Glomerular visceral epithelial cell (primary cell): ENCODE measurements around the gene PTPRN2.
"Not testable (repeated sequence)": the region's sequence is repeated elsewhere in the genome, so short reads cannot be mapped to it uniquely, and the experiment has no call there.

Source experiments
- DNase-seq: peaks from one replicate; pipeline ENCODE4 v3.0.0-alpha.2; 2016; ENCODE audit errors: extremely low spot score

PTPRN2 gene

GRCh38 chr7:158366916-158367633 is 220.5 kb downstream of the PTPRN2 start:
- DNase-seq = no peak

- DNase-seq = no peak
Observed at GRCh38 chr7:158366346-158366745, 221.3 kb downstream of the PTPRN2 start.

GRCh38 chr7:158365267-158365666 is 222.4 kb downstream of the PTPRN2 start:
- no peak for DNase-seq

GRCh38 chr7:158364451-158364850 is 223.2 kb downstream of the PTPRN2 start:
- no peak for DNase-seq

GRCh38 chr7:158362912-158363905 is 224.4 kb downstream of the PTPRN2 start:
- no peak for DNase-seq

- no peak for DNase-seq
Observed at GRCh38 chr7:158362001-158362400, 225.6 kb downstream of the PTPRN2 start.

GRCh38 chr7:158361326-158361946 is 226.2 kb downstream of the PTPRN2 start:
- DNase-seq = no peak

GRCh38 chr7:158358926-158359645 is 228.5 kb downstream of the PTPRN2 start:
- no peak for DNase-seq

GRCh38 chr7:158357898-158358821 is 229.5 kb downstream of the PTPRN2 start:
- DNase-seq = no peak

GRCh38 chr7:158357106-158357897 is 230.3 kb downstream of the PTPRN2 start:
- DNase-seq = no peak

GRCh38 chr7:158356454-158356853 is 231.2 kb downstream of the PTPRN2 start:
- DNase-seq = no peak

- DNase-seq = no peak
Observed at GRCh38 chr7:158355456-158356065, 232.1 kb downstream of the PTPRN2 start.

GRCh38 chr7:158354861-158355260 is 232.8 kb downstream of the PTPRN2 start:
- DNase-seq = no peak

GRCh38 chr7:158353606-158354570 is 233.7 kb downstream of the PTPRN2 start:
- no peak for DNase-seq

GRCh38 chr7:158351899-158352729 is 235.5 kb downstream of the PTPRN2 start:
- DNase-seq = not testable (repeated sequence)

- DNase-seq = no peak
Observed at GRCh38 chr7:158351481-158351880, 236.1 kb downstream of the PTPRN2 start.

GRCh38 chr7:158351051-158351450 is 236.6 kb downstream of the PTPRN2 start:
- DNase-seq = no peak
